Umbilical cord (tissue), 2 donors: ENCODE measurements around the gene KNCN. TPM values are rescaled to one million over a fixed set of nuclear protein-coding genes. Genes with fewer than 3 reads are reported as not detected.
A peak's percentile ranks its signal among the peaks of the same experiment; 100 is the strongest.

Experiments used
- DNase-seq: peaks from one replicate; pipeline ENCODE4 v3.0.0-alpha.2; 2015; ENCODE audit warnings: low spot score
- total RNA-seq: library from RNA; depleted of rRNA; stranded (reverse); fragments of >200 nt; gene quantifications from one replicate; pipeline ENCODE4 v1.2.3, GENCODE V29; 2014; ENCODE audit warnings: low replicate concordance; ENCODE audit not compliant: insufficient read depth

The KNCN gene
- total RNA-seq, 1 donor from 2014 or later: not detected

DNA sequence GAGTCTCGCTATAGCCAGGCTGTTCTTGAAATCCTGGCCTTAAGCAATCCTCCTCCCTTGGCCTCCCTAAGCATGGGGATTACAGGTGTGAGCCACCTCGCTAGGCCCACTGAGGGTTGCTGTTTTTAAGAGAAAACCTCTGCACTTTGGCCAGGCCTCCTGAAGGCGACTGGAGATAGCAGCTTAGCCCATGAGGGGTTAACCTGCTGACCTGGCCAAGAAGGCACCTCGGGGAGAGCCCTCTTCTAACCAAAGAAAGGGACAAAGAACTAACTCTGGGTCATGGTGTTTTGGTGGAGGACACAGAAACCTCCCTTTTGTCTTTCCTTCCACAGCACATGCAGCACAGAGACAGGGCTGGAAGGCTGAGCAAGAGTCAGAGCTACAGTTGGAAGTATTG lies 17.7 kb upstream of the KNCN start:
- DNase-seq: no peak

GRCh38 chr1:46568461-46568891 lies 17.0 kb upstream of the KNCN start:
- no peak for DNase-seq

GRCh38 chr1:46563341-46563740 lies 11.9 kb upstream of the KNCN start:
- no peak for DNase-seq

- DNase-seq: no peak
Measured at GRCh38 chr1:46562498-46562897, 11.1 kb upstream of the KNCN start.

DNA sequence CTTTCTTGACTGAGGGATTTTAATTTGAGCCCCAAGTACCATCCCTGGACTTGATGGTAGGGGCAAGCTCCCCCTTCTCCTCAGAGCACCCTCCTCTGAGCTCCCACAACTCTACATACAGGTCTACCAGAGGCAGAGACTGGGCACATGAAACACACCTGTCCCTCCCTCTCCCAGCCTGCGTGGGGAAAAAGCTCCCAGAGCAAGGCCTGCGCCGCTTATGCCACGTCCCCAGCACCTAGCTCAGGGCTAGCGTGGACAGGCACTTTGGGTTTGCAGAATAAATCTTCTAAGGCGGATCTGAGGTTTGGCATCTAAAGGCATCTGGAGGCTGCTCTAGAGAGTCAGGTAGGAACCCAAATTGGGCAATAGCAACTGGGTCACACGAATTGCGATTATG lies 7.5 kb upstream of the KNCN start:
- no peak for DNase-seq

GRCh38 chr1:46558141-46558963 lies 6.9 kb upstream of the KNCN start:
- DNase-seq: no peak

- no peak for DNase-seq
Measured at GRCh38 chr1:46557403-46557802, 6.0 kb upstream of the KNCN start.

- no peak for DNase-seq
Measured at GRCh38 chr1:46556822-46557221, 5.4 kb upstream of the KNCN start.

GRCh38 chr1:46555826-46556619 lies 4.6 kb upstream of the KNCN start:
- DNase-seq: no peak

GRCh38 chr1:46554597-46555381 lies 3.3 kb upstream of the KNCN start:
- DNase-seq: no peak

DNA sequence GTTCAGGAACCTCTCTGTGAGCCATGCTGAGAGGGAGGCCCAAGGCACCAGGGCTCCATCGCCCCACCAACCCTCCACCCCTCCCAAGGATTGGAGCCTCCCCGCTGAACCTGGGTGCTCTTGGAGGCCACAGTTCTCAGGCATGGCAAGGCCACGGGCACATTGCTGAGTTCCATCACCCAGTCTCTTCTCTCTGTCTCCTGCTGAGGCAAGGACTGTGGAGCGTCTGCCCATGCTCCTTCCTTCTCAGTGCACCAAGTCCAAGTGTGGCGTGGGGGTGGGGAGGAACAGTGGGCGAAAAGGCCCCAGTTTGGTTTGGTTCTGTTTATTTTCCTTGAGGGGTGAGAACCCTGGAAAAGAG lies 2.8 kb upstream of the KNCN start:
- no peak for DNase-seq

DNA sequence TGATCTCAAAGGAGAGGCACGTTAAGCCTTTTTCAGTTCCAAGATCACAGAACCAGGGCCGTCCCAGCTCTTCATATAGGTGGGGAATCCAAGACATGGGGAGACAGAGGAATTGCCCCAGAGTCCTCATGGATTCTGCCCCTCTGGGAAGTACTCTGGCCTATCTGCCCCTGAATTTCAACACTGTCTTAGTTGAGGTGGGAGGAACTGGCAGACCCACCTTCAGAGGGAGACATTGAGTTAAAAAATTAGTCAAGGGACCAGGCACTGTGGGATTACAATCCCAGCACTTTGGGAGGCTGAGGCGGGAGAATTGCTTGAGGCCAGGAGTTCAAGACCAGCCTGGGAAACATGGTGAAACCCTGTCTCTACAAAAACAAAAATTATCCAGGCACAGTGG lies 2.1 kb upstream of the KNCN start:
- no peak for DNase-seq

- DNase-seq: no peak
Measured at GRCh38 chr1:46552357-46553237, 1.1 kb upstream of the KNCN start.

DNA sequence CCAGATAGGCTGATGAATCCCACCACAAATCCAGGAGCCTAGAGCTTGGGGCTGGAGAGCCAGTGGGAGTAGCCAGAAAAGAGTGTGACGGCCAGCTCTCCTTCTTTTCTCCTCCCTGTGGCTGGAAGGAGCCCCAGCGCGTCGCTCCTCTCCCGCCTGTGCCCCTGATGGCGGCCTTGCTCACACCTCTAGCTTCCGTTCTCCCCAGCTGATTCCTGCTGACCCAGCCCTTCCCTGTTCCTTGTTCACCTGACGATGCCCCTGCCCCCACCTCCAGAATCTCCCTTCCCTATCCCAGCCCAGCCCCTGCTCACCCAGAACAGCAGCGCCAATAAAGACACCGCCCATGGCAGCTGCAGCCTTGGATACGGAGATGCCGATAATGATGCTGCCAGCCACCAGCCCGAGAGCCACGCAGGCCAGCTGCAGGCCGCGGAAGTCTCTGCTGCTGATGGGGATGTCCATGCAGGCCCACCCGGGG lies 656 bp downstream of the KNCN start:
- DNase-seq: no peak

- DNase-seq: peak; percentile 73
Measured at GRCh38 chr1:46549697-46550681, 1.5 kb downstream of the KNCN start.

- peak; percentile 44 for DNase-seq
Measured at GRCh38 chr1:46547481-46548383, 3.7 kb downstream of the KNCN start.

GRCh38 chr1:46546210-46546609 lies 5.2 kb downstream of the KNCN start:
- no peak for DNase-seq

DNA sequence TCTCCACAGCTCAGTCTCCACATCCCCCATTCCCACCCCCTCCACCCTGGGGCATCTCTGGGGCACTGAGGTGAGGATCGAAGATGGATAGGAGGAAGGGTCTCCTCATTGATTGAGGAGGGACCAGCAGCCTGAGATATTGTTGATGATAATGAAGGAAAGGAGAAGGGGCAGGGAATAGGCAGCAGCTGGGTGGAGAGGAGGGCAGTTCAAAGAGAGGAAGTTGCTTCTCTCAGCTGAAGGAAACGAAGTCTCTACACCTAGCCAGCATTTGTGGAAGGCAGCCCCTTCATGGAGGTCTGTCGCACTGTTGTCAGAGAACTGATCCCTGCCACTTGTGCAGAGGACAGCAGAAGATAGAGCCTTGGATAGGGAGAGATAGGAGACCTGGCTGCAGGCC lies 5.7 kb downstream of the KNCN start:
- no peak for DNase-seq
